GM12892 (cell line): Measurements from ENCODE around the gene MLPH.

Source experiments
- POLR2A ChIP-seq: IDR thresholded peaks from 2 replicates; pipeline ENCODE4 v1.6.1; 2011; ENCODE audit warnings: low read depth, low read length, control low read depth
- POLR2AphosphoS5 ChIP-seq: IDR thresholded peaks from 2 replicates; pipeline ENCODE4 v1.6.1; 2011; ENCODE audit warnings: low read depth, low read length, control low read depth

- TF ChIP-seq POLR2AphosphoS5 (no peak), POLR2A (no peak)
Observed at GRCh38 chr2:237530472-237531433, 43.7 kb downstream of the MLPH start.
